ENCODE measurements around the gene DCN.

DCN gene

GRCh38 chr12:91188778-91189177 lies 6.2 kb upstream of the DCN start:
- no peak overlapping the region for H3K4me3 ChIP-seq (replicated peaks; ENCODE audit: low read depth, low read length)
- no peak for DNase-seq (ENCODE audit: extremely low read depth, insufficient read length)
- no peak for TF ChIP-seq CTCF (IDR thresholded peaks at IDR 0.05; ENCODE audit: insufficient read depth, low read length, poor library complexity, severe bottlenecking)
- no peaks in the 10 kb centered on the region for H3K36me3 ChIP-seq (ENCODE audit: control insufficient read depth, insufficient read depth, low read length)
- H3K27me3 ChIP-seq (replicated peaks; ENCODE audit: control insufficient read depth, insufficient read depth, low read length) = no peaks in the 10 kb centered on the region

GRCh38 chr12:91186156-91186555 lies 3.5 kb upstream of the DCN start:
- no peaks in the 10 kb centered on the region for H3K36me3 ChIP-seq (ENCODE audit: control insufficient read depth, insufficient read depth, low read length)
- H3K4me3 ChIP-seq (replicated peaks; ENCODE audit: low read depth, low read length) = no peak overlapping the region
- TF ChIP-seq CTCF (IDR thresholded peaks at IDR 0.05; ENCODE audit: insufficient read depth, low read length, poor library complexity, severe bottlenecking) = no peak
- DNase-seq (ENCODE audit: extremely low read depth, insufficient read length) = no peak
- H3K27me3 ChIP-seq (replicated peaks; ENCODE audit: control insufficient read depth, insufficient read depth, low read length) = no peaks in the 10 kb centered on the region

- H3K27me3 ChIP-seq (replicated peaks; ENCODE audit: control insufficient read depth, insufficient read depth, low read length) = no peaks in the 10 kb centered on the region
- TF ChIP-seq CTCF (IDR thresholded peaks at IDR 0.05; ENCODE audit: insufficient read depth, low read length, poor library complexity, severe bottlenecking) = no peak
- H3K36me3 ChIP-seq (ENCODE audit: control insufficient read depth, insufficient read depth, low read length) = no peaks in the 10 kb centered on the region
- DNase-seq (ENCODE audit: extremely low read depth, insufficient read length) = no peak
- no peak overlapping the region for H3K4me3 ChIP-seq (replicated peaks; ENCODE audit: low read depth, low read length)
Measured at GRCh38 chr12:91185421-91185820, 2.8 kb upstream of the DCN start.

- Histone ChIP-seq H3K4me3 (replicated peaks; ENCODE audit: low read depth, low read length) (no peak overlapping the region), H3K36me3 (ENCODE audit: control insufficient read depth, insufficient read depth, low read length) (no peaks in the 10 kb centered on the region), H3K27me3 (replicated peaks; ENCODE audit: control insufficient read depth, insufficient read depth, low read length) (no peaks in the 10 kb centered on the region; the same call in 1 of the 2 replicates)
- no peak for DNase-seq (ENCODE audit: extremely low read depth, insufficient read length)
- no peak for TF ChIP-seq CTCF (IDR thresholded peaks at IDR 0.05; ENCODE audit: insufficient read depth, low read length, poor library complexity, severe bottlenecking)
Measured at GRCh38 chr12:91183551-91183950, 934 bp upstream of the DCN start.

- Histone ChIP-seq H3K27me3 (replicated peaks; ENCODE audit: control insufficient read depth, insufficient read depth, low read length) (no peaks in the 10 kb centered on the region; the same call in 1 of the 2 replicates), H3K36me3 (ENCODE audit: control insufficient read depth, insufficient read depth, low read length) (no peaks in the 10 kb centered on the region), H3K4me3 (replicated peaks; ENCODE audit: low read depth, low read length) (no peak overlapping the region)
- no peak for TF ChIP-seq CTCF (IDR thresholded peaks at IDR 0.05; ENCODE audit: insufficient read depth, low read length, poor library complexity, severe bottlenecking)
- no peak for DNase-seq (ENCODE audit: extremely low read depth, insufficient read length)
Measured at GRCh38 chr12:91180582-91181395, 1.8 kb downstream of the DCN start.

All from GM06990 (cell line).